CD4-positive, alpha-beta T cell treated with Interleukin-10 for 1 hour (primary cell): ENCODE results near the gene METTL26.
A peak's percentile ranks its signal among the peaks of the same experiment; 100 is the strongest.

Experiments used
- DNase-seq: peaks from one replicate; pipeline ENCODE4 v3.0.0-alpha.2; 2020

The METTL26 gene

GRCh38 chr16:637081-638018, 1.2 kb upstream of the METTL26 start:
- DNase-seq = peak; percentile 90

GRCh38 chr16:635573-636205, 416 bp downstream of the METTL26 start:
- no peak for DNase-seq

GRCh38 chr16:634996-635395, 1.1 kb downstream of the METTL26 start:
- DNase-seq = no peak

GRCh38 chr16:634051-634670, 1.9 kb downstream of the METTL26 start:
- DNase-seq = no peak

GRCh38 chr16:633336-634050, 2.6 kb downstream of the METTL26 start:
- DNase-seq = no peak

- DNase-seq = no peak
Measured at GRCh38 chr16:632486-633335, 3.4 kb downstream of the METTL26 start.

- DNase-seq = no peak
Measured at GRCh38 chr16:631808-632358, 4.2 kb downstream of the METTL26 start.

- no peak for DNase-seq
Measured at GRCh38 chr16:630815-631405, 5.2 kb downstream of the METTL26 start, which contains the start of gene WFIKKN1. WFIKKN1 (plus strand) TSS chr16:630985; CDS start chr16:631254, 269 bp downstream.

- no peak for DNase-seq
Measured at GRCh38 chr16:630249-630814, 5.8 kb downstream of the METTL26 start.

GRCh38 chr16:629833-630248, 6.3 kb downstream of the METTL26 start:
- no peak for DNase-seq

GRCh38 chr16:629185-629832, 6.8 kb downstream of the METTL26 start:
- no peak for DNase-seq

GRCh38 chr16:628321-629061, 7.6 kb downstream of the METTL26 start:
- DNase-seq = no peak

GRCh38 chr16:627454-628239, 8.5 kb downstream of the METTL26 start:
- no peak for DNase-seq

GRCh38 chr16:626787-627453, 9.2 kb downstream of the METTL26 start:
- DNase-seq = no peak

- DNase-seq = no peak
Measured at GRCh38 chr16:625977-626765, 9.9 kb downstream of the METTL26 start.

GRCh38 chr16:625117-625976, 10.8 kb downstream of the METTL26 start:
- DNase-seq = no peak
